Measurements from ENCODE around the gene SCOC. TPM values are rescaled to one million over a fixed set of nuclear protein-coding genes. Genes with fewer than 3 reads are reported as not detected.
A peak's percentile ranks its signal among the peaks of the same experiment; 100 is the strongest.

SCOC gene
- total and polyA plus RNA-seq, 10 of the 15 experiments (the other 5 are each of a cell fraction or from before 2014, with no cell fraction given) = 28.2 to 154 (median 54.0) TPM

DNA sequence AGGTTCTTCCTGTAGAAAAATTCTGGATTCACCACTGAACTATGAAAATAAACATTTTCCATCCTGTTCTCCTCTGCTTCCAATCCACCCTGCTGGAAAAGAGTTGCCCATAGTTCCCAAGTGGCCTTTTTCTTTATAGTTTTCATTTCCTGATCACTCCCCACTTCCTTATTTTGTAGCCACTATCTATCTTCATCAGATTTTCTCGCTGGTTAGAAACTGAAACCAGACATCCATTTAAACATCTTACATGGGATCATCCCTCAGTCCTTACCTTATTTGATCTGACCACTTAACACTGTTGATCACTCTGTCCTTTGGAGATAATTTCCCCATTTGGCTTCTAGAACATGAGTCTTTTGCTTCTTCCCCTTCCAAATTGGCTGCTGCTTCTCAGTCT is 42.2 kb upstream of the SCOC start:
- ChIA-PET SMC1A (ENCODE audit: uncharacterized antibody, unreplicated experiment) (interaction anchor here (1.0 to 1.8 kb wide), 3 partner anchors 279 to 522 kb away, joined by 3 to 4 read pairs (median 3); no protein-coding TSS in a partner anchor), RAD21 (ENCODE audit: unreplicated experiment) (interaction anchor here (1.8 kb wide), 1 partner anchor 520 kb away, joined by 5 read pairs; no protein-coding TSS in a partner anchor), POLR2A (no interaction called here), CTCF (interaction anchor here (1.3 to 2.7 kb wide), 8 partner anchors 10 to 523 kb away, joined by 3 to 11 read pairs (median 4); no protein-coding TSS in a partner anchor)
- Histone ChIP-seq H3K9ac (ENCODE audit: control insufficient read depth, insufficient read depth, low read length) (no peak overlapping the region), H3K4me1 (ENCODE audit: control insufficient read depth, insufficient read depth, low read length) (no peaks in the 10 kb centered on the region), H3K9me3 (replicated peaks; ENCODE audit: control insufficient read depth, insufficient read depth, low read length) (no peaks in the 10 kb centered on the region), H3K4me3 (no peak overlapping the region), H2AFZ (ENCODE audit: control insufficient read depth, low read depth, low read length) (no peak overlapping the region), H3K4me2 (ENCODE audit: control insufficient read depth, insufficient read depth) (no peak overlapping the region), H4K20me1 (ENCODE audit: control insufficient read depth, insufficient read depth) (no peaks in the 10 kb centered on the region), H3K27me3 (replicated peaks in 1 of 2; ENCODE audit: control insufficient read depth in 2 of 2, insufficient read depth in 2 of 2, low read length in 1 of 2) (no peaks in the 10 kb centered on the region), H3K79me2 (ENCODE audit: control insufficient read depth, insufficient read depth, low read length) (no peaks in the 10 kb centered on the region), H3K36me3 (ENCODE audit: control insufficient read depth in 2 of 2, insufficient read depth in 2 of 2, low read length in 1 of 2) (no peaks in the 10 kb centered on the region), H3K27ac (ENCODE audit: control insufficient read depth, insufficient read depth) (no peak overlapping the region)
- no peak for FAIRE-seq
- no TSS peak for BruUV-seq (replicated peaks)
- in situ Hi-C loops (cut with MboI) = no loop called here
- WGBS (ENCODE audit: insufficient coverage, insufficient replicate concordance, low lambda C conversion rate, missing lambda C conversion rate) = 0% methylated on average over 1 of the region's 1 CpG
- DNase-seq (ENCODE audit: low read depth, low spot score) = no peak
- intact Hi-C loops (cut with micrococcal nuclease; ENCODE audit: unreplicated experiment) = no loop called here
- ATAC-seq = no peak
- TF ChIP-seq, protein P1, sequence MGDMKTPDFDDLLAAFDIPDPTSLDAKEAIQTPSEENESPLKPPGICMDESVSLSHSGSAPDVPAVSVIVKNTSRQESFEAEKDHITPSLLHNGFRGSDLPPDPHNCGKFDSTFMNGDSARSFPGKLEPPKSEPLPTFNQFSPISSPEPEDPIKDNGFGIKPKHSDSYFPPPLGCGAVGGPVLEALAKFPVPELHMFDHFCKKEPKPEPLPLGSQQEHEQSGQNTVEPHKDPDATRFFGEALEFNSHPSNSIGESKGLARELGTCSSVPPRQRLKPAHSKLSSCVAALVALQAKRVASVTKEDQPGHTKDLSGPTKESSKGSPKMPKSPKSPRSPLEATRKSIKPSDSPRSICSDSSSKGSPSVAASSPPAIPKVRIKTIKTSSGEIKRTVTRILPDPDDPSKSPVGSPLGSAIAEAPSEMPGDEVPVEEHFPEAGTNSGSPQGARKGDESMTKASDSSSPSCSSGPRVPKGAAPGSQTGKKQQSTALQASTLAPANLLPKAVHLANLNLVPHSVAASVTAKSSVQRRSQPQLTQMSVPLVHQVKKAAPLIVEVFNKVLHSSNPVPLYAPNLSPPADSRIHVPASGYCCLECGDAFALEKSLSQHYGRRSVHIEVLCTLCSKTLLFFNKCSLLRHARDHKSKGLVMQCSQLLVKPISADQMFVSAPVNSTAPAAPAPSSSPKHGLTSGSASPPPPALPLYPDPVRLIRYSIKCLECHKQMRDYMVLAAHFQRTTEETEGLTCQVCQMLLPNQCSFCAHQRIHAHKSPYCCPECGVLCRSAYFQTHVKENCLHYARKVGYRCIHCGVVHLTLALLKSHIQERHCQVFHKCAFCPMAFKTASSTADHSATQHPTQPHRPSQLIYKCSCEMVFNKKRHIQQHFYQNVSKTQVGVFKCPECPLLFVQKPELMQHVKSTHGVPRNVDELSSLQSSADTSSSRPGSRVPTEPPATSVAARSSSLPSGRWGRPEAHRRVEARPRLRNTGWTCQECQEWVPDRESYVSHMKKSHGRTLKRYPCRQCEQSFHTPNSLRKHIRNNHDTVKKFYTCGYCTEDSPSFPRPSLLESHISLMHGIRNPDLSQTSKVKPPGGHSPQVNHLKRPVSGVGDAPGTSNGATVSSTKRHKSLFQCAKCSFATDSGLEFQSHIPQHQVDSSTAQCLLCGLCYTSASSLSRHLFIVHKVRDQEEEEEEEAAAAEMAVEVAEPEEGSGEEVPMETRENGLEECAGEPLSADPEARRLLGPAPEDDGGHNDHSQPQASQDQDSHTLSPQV (IDR thresholded peaks at IDR 0.05) = no peak
- TF ChIP-seq, protein P2, sequence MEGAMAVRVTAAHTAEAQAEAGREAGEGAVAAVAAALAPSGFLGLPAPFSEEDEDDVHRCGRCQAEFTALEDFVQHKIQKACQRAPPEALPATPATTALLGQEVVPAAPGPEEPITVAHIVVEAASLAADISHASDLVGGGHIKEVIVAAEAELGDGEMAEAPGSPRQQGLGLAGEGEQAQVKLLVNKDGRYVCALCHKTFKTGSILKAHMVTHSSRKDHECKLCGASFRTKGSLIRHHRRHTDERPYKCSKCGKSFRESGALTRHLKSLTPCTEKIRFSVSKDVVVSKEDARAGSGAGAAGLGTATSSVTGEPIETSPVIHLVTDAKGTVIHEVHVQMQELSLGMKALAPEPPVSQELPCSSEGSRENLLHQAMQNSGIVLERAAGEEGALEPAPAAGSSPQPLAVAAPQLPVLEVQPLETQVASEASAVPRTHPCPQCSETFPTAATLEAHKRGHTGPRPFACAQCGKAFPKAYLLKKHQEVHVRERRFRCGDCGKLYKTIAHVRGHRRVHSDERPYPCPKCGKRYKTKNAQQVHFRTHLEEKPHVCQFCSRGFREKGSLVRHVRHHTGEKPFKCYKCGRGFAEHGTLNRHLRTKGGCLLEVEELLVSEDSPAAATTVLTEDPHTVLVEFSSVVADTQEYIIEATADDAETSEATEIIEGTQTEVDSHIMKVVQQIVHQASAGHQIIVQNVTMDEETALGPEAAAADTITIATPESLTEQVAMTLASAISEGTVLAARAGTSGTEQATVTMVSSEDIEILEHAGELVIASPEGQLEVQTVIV (IDR thresholded peaks at IDR 0.05; ENCODE audit: borderline replicate concordance, partially characterized antibody) = no peak
- peak; percentile 18; the same call in 1 of the 2 replicates for TF ChIP-seq SPI1 (IDR thresholded peaks at IDR 0.05; ENCODE audit: borderline replicate concordance, insufficient read depth, low read depth, low read length)

Data from GM12878 (cell line).